Ovary (tissue), 9 donors: ENCODE results near the gene HLCS. TPM values are rescaled to one million over a fixed set of nuclear protein-coding genes. Genes with fewer than 3 reads are reported as not detected.

ENCODE experiments used
- DNase-seq, 5 donors: peaks; one replicate each; pipeline ENCODE4 v3.0.0-alpha.2; 2019 to 2020
- H3K27ac ChIP-seq, 2 donors: fragments of 200-600 bp; one replicate each; pipeline versions ENCODE4 v1.5.1 to v1.8.0; 2019 to 2022
- H3K27me3 ChIP-seq: fragments of 200-600 bp; one replicate; pipeline ENCODE4 v1.8.0; 2022
- H3K36me3 ChIP-seq: fragments of 200-600 bp; sonication (generic); one replicate; pipeline ENCODE4 v1.5.1; 2019
- H3K4me1 ChIP-seq: one replicate; pipeline ENCODE4 v1.8.1; 2013; ENCODE audit warnings: mild to moderate bottlenecking, moderate library complexity; ENCODE audit not compliant: insufficient read depth
- H3K4me3 ChIP-seq: fragments of 200-600 bp; sonication (generic); one replicate; pipeline ENCODE4 v1.5.1; 2017
- H3K9me3 ChIP-seq, 2 donors: fragments of 200-600 bp in 1 of 2; sonication (generic) in 1 of 2; one replicate each; pipeline versions ENCODE4 v1.5.1 to v1.8.1; 2013 to 2019; ENCODE audit warnings: mild to moderate bottlenecking in 1 of 2, moderate library complexity in 1 of 2
- CTCF ChIP-seq, 3 donors: fragments of 450-650 bp in 2 of 3; fragments of 200-600 bp in 1 of 3; IDR thresholded peaks; one replicate each; pipeline versions ENCODE4 v1.5.1 to v1.8.0; 2016 to 2022; ENCODE audit warnings: antibody characterized with exemption in 3 of 3, mild to moderate bottlenecking in 1 of 3
- EP300 ChIP-seq: sonication (generic); formaldehyde crosslinking; IDR thresholded peaks from one replicate; pipeline ENCODE4 v1.6.1; 2017; ENCODE audit warnings: antibody characterized with exemption
- POLR2A ChIP-seq: fragments of 450-650 bp; IDR thresholded peaks from one replicate; pipeline ENCODE4 v1.6.1; 2017; ENCODE audit warnings: antibody characterized with exemption, mild to moderate bottlenecking, moderate library complexity
- whole genome bisulfite sequencing, 3 donors: extraction: QIAGEN DNeasy Blood & Tissue Kit in 1 of 3; methylation state at CpG; one replicate each; pipeline versions ENCODE4 v1.1.5 to v1.1.7; 2013 to 2017; 5-methylcytosine and 5-hydroxymethylcytosine counted together
- intact Hi-C, 4 donors: fragments of 100-400 bp; cut with DNase I; formaldehyde crosslinking; loops; one replicate each; pipeline versions ENCODE4 v1.11.0 to v1.15.1; 2022 to 2023
- polyA plus RNA-seq, 2 donors: library from polyadenylated mRNA; stranded (reverse); fragments of 200-250 nt in 1 of 2; fragments of 350-450 nt in 1 of 2; fragmentation: Illumina TruSeq in 1 of 2; extraction: RNeasy Lipid Tissue Mini Kit (QIAGEN cat#74804) in 1 of 2; gene quantifications; one replicate each; pipeline ENCODE4 v1.2.3, GENCODE V29; 2013 to 2014
- total RNA-seq, 7 donors: library from RNA; depleted of rRNA in 2 of 7; stranded (reverse); fragments of >200 nt in 2 of 7; fragmentation: NEBNext Ultra II Directional in 3 of 7; extraction: Animal tissue kit (Norgen Biotek cat#: 25700) in 3 of 7; gene quantifications; one replicate each; pipeline versions ENCODE4 v1.1.0 to v1.2.4, GENCODE V29; 2016 to 2023
- donor health status: DM: no; HTN: no; CAD: no; lungs with moderate emphysema.
- donor health status: DM: no; HTN: no; CAD: no.
- donor health status: Bipolar disorder and iron deficiency.
- donor health status: DM: yes; HTN: yes; CAD: no.
- donor health status: DM: no; HTN: no; CAD: no.
- donor health status: DM: yes; HTN: yes; CAD: no.

HLCS gene
- total and polyA plus RNA-seq, 9 donors = 4.0 to 20.3 (median 12.4) TPM

- no peak for DNase-seq
- Histone ChIP-seq H3K36me3 (no peaks in the 10 kb centered on the region), H3K27me3 (no peaks in the 10 kb centered on the region), H3K4me3 (no peak overlapping the region), H3K4me1 (no peaks in the 10 kb centered on the region), H3K9me3 (no peaks in the 10 kb centered on the region), H3K27ac (no peak overlapping the region)
- TF ChIP-seq POLR2A (no peak), CTCF (IDR thresholded peaks at IDR 0.05) (no peak), EP300 (no peak)
- 79 to 91% (median 90%) methylated on average over 6 of the region's 6 CpGs for WGBS, 3 donors
- intact Hi-C loops = no loop called here
Observed at GRCh38 chr21:36792505-36792967, 173.9 kb downstream of the HLCS start.

GRCh38 chr21:36791695-36792470 is 174.6 kb downstream of the HLCS start:
- Histone ChIP-seq H3K27ac (no peak overlapping the region), H3K4me1 (no peaks in the 10 kb centered on the region), H3K27me3 (no peaks in the 10 kb centered on the region), H3K4me3 (no peak overlapping the region), H3K9me3 (no peaks in the 10 kb centered on the region), H3K36me3 (no peaks in the 10 kb centered on the region)
- TF ChIP-seq POLR2A (no peak), EP300 (no peak), CTCF (IDR thresholded peaks at IDR 0.05) (no peak)
- intact Hi-C loops = no loop called here
- WGBS, 3 donors = 85 to 88% (median 87%) methylated on average over 21 of the region's 21 CpGs
- no peak for DNase-seq

GRCh38 chr21:36791180-36791579 is 175.3 kb downstream of the HLCS start:
- TF ChIP-seq CTCF (IDR thresholded peaks at IDR 0.05) (no peak), EP300 (no peak), POLR2A (no peak)
- H3K4me3 ChIP-seq = no peak overlapping the region
- H3K27ac ChIP-seq = no peak overlapping the region
- no peaks in the 10 kb centered on the region for H3K9me3 ChIP-seq
- intact Hi-C loops = no loop called here
- DNase-seq = no peak
- 75 to 88% (median 84%) methylated on average over 10 of the region's 10 CpGs for WGBS, 3 donors
- H3K36me3 ChIP-seq = no peaks in the 10 kb centered on the region
- H3K27me3 ChIP-seq = no peaks in the 10 kb centered on the region
- H3K4me1 ChIP-seq = no peaks in the 10 kb centered on the region

GRCh38 chr21:36790616-36791015 is 175.9 kb downstream of the HLCS start:
- no peak overlapping the region for H3K4me3 ChIP-seq

More at GRCh38 chr21:36790616-36791015, 175.9 kb downstream of the HLCS start:
- 66 to 86% (median 73%) methylated on average over 7 of the region's 7 CpGs for WGBS, 3 donors
- Histone ChIP-seq H3K27ac (no peak overlapping the region), H3K9me3 (no peaks in the 10 kb centered on the region), H3K4me1 (no peaks in the 10 kb centered on the region), H3K27me3 (no peaks in the 10 kb centered on the region), H3K36me3 (no peaks in the 10 kb centered on the region)
- no peak for DNase-seq
- TF ChIP-seq POLR2A (no peak), EP300 (no peak), CTCF (IDR thresholded peaks at IDR 0.05) (no peak)
- intact Hi-C loops = no loop called here
